WTC11 (cell line): ENCODE data around the gene ALG2. TPM values are rescaled to one million over a fixed set of nuclear protein-coding genes. Genes with fewer than 3 reads are reported as not detected.

ENCODE experiments used
- ATAC-seq: fragments of 200-7000 bp; cut with Tn5 transposase; 2 replicates; pipeline ENCODE4 v1.10.0; 2021; ENCODE audit warnings: mild to moderate bottlenecking, moderate library complexity
- CTCF ChIA-PET: fragments of 300-600 bp; sonication (Branson Sonifier 250); formaldehyde crosslinking; loops from one replicate; lab custom pipeline; 2021; ENCODE audit warnings: antibody characterized with exemption; lab: Charles Lee
- POLR2A ChIA-PET: fragments of 350-600 bp; sonication (Branson Sonifier 250); formaldehyde crosslinking; loops from one replicate; lab custom pipeline; 2021; ENCODE audit warnings: antibody characterized with exemption; lab: Charles Lee
- DNase-seq: peaks from one replicate; pipeline ENCODE4 v3.0.0; 2021; ENCODE audit warnings: low spot score
- H3K27ac Mint-ChIP-seq: 2 replicates; pipeline ENCODE4 v1.8.0; 2021; ENCODE audit warnings: mixed read lengths
- H3K27me3 Mint-ChIP-seq: 2 replicates; pipeline ENCODE4 v1.8.0; 2021; ENCODE audit warnings: low read depth, mild to moderate bottlenecking, moderate library complexity, mixed read lengths
- H3K36me3 Mint-ChIP-seq: 2 replicates; pipeline ENCODE4 v1.8.0; 2021; ENCODE audit warnings: mixed read lengths
- H3K4me1 Mint-ChIP-seq: 2 replicates; pipeline ENCODE4 v1.8.0; 2022; ENCODE audit warnings: mixed read lengths
- H3K4me3 Mint-ChIP-seq: 2 replicates; pipeline ENCODE4 v1.8.0; 2021; ENCODE audit warnings: mild to moderate bottlenecking, moderate library complexity, mixed read lengths
- H3K9me3 Mint-ChIP-seq: 2 replicates; pipeline ENCODE4 v1.8.0; 2021; ENCODE audit warnings: mixed read lengths
- CREM ChIP-seq: sonication (generic); formaldehyde crosslinking; IDR thresholded peaks from 2 replicates; pipeline ENCODE4 v1.8.1; 2022; ENCODE audit warnings: mild to moderate bottlenecking, missing genetic modification reagents, moderate library complexity
- E2F5 ChIP-seq: sonication (generic); formaldehyde crosslinking; IDR thresholded peaks from 2 replicates; pipeline ENCODE4 v1.8.1; 2022; ENCODE audit warnings: mild to moderate bottlenecking, moderate library complexity, missing genetic modification reagents
- GTF2I ChIP-seq: fragments of 250-450 bp; sonication (Bioruptor Pico); conservative IDR thresholded peaks from 2 replicates; pipeline ENCODE4 v1.4.0; 2021; ENCODE audit warnings: mild to moderate bottlenecking
- IRF1 ChIP-seq: sonication (generic); formaldehyde crosslinking; IDR thresholded peaks from 2 replicates; pipeline ENCODE4 v1.8.0; 2023; ENCODE audit warnings: missing genetic modification reagents
- MXD4 ChIP-seq: fragments of 250-450 bp; sonication (Bioruptor Pico); IDR thresholded peaks from 2 replicates; pipeline ENCODE4 v1.8.0; 2021; ENCODE audit warnings: mild to moderate bottlenecking, moderate library complexity, borderline replicate concordance
- MYBL2 ChIP-seq: sonication (generic); formaldehyde crosslinking; IDR thresholded peaks from 2 replicates; pipeline ENCODE4 v1.8.1; 2023; ENCODE audit warnings: mild to moderate bottlenecking, moderate library complexity, missing genetic modification reagents
- NR1H2 ChIP-seq: sonication (generic); formaldehyde crosslinking; IDR thresholded peaks from 2 replicates; pipeline ENCODE4 v1.9.0; 2021; ENCODE audit warnings: mild to moderate bottlenecking, moderate library complexity, missing genetic modification reagents
- OVOL2 ChIP-seq: fragments of 250-450 bp; sonication (Bioruptor Pico); IDR thresholded peaks from 2 replicates; pipeline ENCODE4 v1.9.0; 2021; ENCODE audit warnings: mild to moderate bottlenecking, borderline replicate concordance
- RORB ChIP-seq: fragments of 250-450 bp; sonication (Bioruptor Pico); IDR thresholded peaks from 2 replicates; pipeline ENCODE4 v1.9.0; 2021; ENCODE audit warnings: mild to moderate bottlenecking
- SMAD3 ChIP-seq: sonication (generic); formaldehyde crosslinking; IDR thresholded peaks from 2 replicates; pipeline ENCODE4 v1.8.0; 2022; ENCODE audit warnings: missing genetic modification reagents, mild to moderate bottlenecking, borderline replicate concordance
- SOX15 ChIP-seq: fragments of 250-450 bp; sonication (Bioruptor Pico); IDR thresholded peaks from 2 replicates; pipeline ENCODE4 v1.9.0; 2021; ENCODE audit warnings: mild to moderate bottlenecking
- TCF7 ChIP-seq: sonication (generic); formaldehyde crosslinking; IDR thresholded peaks from 2 replicates; pipeline ENCODE4 v1.8.0; 2022; ENCODE audit warnings: mild to moderate bottlenecking, low read depth, missing genetic modification reagents, moderate library complexity
- ZBTB21 ChIP-seq: sonication (generic); formaldehyde crosslinking; IDR thresholded peaks from 2 replicates; pipeline ENCODE4 v1.8.1; 2023; ENCODE audit warnings: mild to moderate bottlenecking, missing genetic modification reagents, borderline replicate concordance
- ZNF121 ChIP-seq: sonication (generic); formaldehyde crosslinking; IDR thresholded peaks from 2 replicates; pipeline ENCODE4 v1.8.0; 2023; ENCODE audit warnings: missing genetic modification reagents
- ZNF423 ChIP-seq: fragments of 250-450 bp; sonication (Bioruptor Pico); IDR thresholded peaks from 2 replicates; pipeline ENCODE4 v2.1.2; 2022; ENCODE audit warnings: mild to moderate bottlenecking, moderate library complexity
- ZSCAN18 ChIP-seq: fragments of 250-450 bp; sonication (Bioruptor Pico); IDR thresholded peaks from 2 replicates; pipeline ENCODE4 v2.1.2; 2022; ENCODE audit warnings: mild to moderate bottlenecking, moderate library complexity
- total RNA-seq: library from RNA; stranded (reverse); gene quantifications from 3 replicates; pipeline ENCODE4 v1.2.3, GENCODE V29; 2021
- TF ChIP-seq, protein P1 (sequence below): sonication (generic); formaldehyde crosslinking; IDR thresholded peaks from 2 replicates; pipeline ENCODE4 v1.8.0; 2022; ENCODE audit warnings: mild to moderate bottlenecking, missing genetic modification reagents
- TF ChIP-seq, protein P2 (sequence below): sonication (generic); formaldehyde crosslinking; IDR thresholded peaks from 2 replicates; pipeline ENCODE4 v1.8.1; 2023; ENCODE audit warnings: mild to moderate bottlenecking, missing genetic modification reagents

The ALG2 gene
- total RNA-seq, 1 experiment from 2014 or later, result 25.2 TPM

- TF ChIP-seq, protein P1, sequence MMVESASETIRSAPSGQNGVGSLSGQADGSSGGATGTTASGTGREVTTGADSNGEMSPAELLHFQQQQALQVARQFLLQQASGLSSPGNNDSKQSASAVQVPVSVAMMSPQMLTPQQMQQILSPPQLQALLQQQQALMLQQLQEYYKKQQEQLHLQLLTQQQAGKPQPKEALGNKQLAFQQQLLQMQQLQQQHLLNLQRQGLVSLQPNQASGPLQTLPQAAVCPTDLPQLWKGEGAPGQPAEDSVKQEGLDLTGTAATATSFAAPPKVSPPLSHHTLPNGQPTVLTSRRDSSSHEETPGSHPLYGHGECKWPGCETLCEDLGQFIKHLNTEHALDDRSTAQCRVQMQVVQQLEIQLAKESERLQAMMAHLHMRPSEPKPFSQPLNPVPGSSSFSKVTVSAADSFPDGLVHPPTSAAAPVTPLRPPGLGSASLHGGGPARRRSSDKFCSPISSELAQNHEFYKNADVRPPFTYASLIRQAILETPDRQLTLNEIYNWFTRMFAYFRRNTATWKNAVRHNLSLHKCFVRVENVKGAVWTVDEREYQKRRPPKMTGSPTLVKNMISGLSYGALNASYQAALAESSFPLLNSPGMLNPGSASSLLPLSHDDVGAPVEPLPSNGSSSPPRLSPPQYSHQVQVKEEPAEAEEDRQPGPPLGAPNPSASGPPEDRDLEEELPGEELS (CRISPR knock-in tag), result no peak
- TF ChIP-seq TCF7 (CRISPR knock-in tag) (no peak), MXD4 (CRISPR knock-in tag) (no peak), GTF2I (CRISPR knock-in tag) (no peak), NR1H2 (no peak), ZNF423 (no peak), SOX15 (CRISPR knock-in tag) (no peak)
- TF ChIP-seq, protein P2, sequence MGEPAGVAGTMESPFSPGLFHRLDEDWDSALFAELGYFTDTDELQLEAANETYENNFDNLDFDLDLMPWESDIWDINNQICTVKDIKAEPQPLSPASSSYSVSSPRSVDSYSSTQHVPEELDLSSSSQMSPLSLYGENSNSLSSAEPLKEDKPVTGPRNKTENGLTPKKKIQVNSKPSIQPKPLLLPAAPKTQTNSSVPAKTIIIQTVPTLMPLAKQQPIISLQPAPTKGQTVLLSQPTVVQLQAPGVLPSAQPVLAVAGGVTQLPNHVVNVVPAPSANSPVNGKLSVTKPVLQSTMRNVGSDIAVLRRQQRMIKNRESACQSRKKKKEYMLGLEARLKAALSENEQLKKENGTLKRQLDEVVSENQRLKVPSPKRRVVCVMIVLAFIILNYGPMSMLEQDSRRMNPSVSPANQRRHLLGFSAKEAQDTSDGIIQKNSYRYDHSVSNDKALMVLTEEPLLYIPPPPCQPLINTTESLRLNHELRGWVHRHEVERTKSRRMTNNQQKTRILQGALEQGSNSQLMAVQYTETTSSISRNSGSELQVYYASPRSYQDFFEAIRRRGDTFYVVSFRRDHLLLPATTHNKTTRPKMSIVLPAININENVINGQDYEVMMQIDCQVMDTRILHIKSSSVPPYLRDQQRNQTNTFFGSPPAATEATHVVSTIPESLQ (CRISPR knock-in tag), result no peak
These were observed 51.6 kb downstream of the ALG2 start (continued) for GRCh38 chr9:99169982-99170761.

DNA sequence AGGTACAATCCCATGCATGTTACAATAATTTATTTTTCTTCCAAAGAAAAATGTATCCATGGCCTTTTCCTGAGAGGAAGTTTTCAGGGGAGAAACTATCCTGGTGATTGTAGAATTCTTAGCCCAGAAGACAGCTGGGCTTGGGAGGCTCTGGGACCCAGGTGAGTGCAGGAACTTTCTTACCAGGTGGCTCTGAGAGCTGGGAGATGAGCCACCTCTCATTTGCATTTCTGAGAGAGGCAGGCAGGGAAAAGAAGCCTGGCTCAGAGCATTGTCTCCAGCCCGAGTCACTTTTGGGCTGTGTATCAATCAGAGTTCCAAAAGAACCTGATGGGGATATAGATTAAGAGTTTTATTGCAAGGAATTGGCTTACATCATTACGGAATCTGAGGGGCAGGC, 52.7 kb downstream of the ALG2 start:
- ATAC-seq (peak; percentile 49), DNase-seq (peak; percentile 22)
- Mint-ChIP-seq H3K36me3 (no peaks in the 10 kb centered on the region), H3K27me3 (peaks cover 18% of the 10 kb centered on the region), H3K9me3 (no peaks in the 10 kb centered on the region), H3K27ac (no peak overlapping the region; the same call in 1 of the 2 replicates), H3K4me1 (peaks cover 61% of the 10 kb centered on the region), H3K4me3 (peak overlapping the region; percentile 42)
- TF ChIP-seq IRF1 (CRISPR knock-in tag) (no peak), SMAD3 (no peak), ZNF121 (CRISPR knock-in tag) (no peak), E2F5 (no peak), ZBTB21 (CRISPR knock-in tag) (no peak)
- POLR2A ChIA-PET, result no interaction called here
- CTCF ChIA-PET, result interaction anchor here (1.0 to 2.7 kb wide), 4 partner anchors 9 to 63 kb away, joined by 3 to 13 read pairs (median 6); no protein-coding TSS in a partner anchor

DNA sequence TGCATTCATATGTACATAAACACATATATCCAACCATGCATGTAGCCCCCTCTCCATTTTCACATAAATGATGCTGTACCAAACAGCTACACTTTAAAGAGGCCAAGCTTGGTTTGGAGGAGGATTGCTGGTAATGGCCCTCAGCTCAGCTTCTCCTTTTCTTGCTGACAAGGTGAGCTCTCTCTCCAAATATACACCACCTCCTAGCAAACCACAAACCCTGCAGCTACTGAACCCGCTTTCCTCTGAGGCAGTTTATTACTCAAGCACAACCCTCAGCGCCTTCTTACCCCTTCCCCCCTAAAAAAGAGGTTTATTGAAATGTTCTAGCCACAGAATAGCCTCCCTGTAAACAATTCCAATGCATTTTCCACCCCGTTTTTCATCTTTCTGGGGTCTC, 54.0 kb downstream of the ALG2 start:
- ATAC-seq (no peak), DNase-seq (no peak)
- no peak overlapping the region for H3K4me3 Mint-ChIP-seq
- H3K27me3 Mint-ChIP-seq, result peaks cover 18% of the 10 kb centered on the region
- H3K27ac Mint-ChIP-seq, result no peak overlapping the region
- TF ChIP-seq MYBL2 (CRISPR knock-in tag) (no peak), E2F5 (no peak), RORB (CRISPR knock-in tag) (no peak), CREM (CRISPR knock-in tag) (no peak), ZSCAN18 (CRISPR knock-in tag) (no peak), OVOL2 (CRISPR knock-in tag) (no peak)
- no peaks in the 10 kb centered on the region for H3K36me3 Mint-ChIP-seq
- no peaks in the 10 kb centered on the region for H3K9me3 Mint-ChIP-seq
- peaks cover 51% of the 10 kb centered on the region for H3K4me1 Mint-ChIP-seq
- CTCF ChIA-PET, result interaction anchor here (2.7 kb wide), 1 partner anchor 64 kb away, joined by 8 read pairs; no protein-coding TSS in a partner anchor
- POLR2A ChIA-PET, result no interaction called here
